Adipose tissue (tissue), 3 donors: ENCODE data around the gene ZNF35. TPM values are rescaled to one million over a fixed set of nuclear protein-coding genes. Genes with fewer than 3 reads are reported as not detected.
"Not testable (repeated sequence)": the region's sequence is repeated elsewhere in the genome, so short reads cannot be mapped to it uniquely, and the experiment has no call there.

Experiments
- H3K27ac ChIP-seq: one replicate; pipeline ENCODE4 v1.5.1; 2013; ENCODE audit warnings: low read depth, low read length
- WGBS, 3 donors: extraction: QIAGEN DNeasy Blood & Tissue Kit; methylation state at CpG; one replicate each; pipeline ENCODE4 v1.1.7; 2013; 5-methylcytosine and 5-hydroxymethylcytosine counted together
- polyA plus RNA-seq, 3 donors: library from polyadenylated mRNA; stranded (reverse); fragments of 200-250 nt; gene quantifications; one replicate each; pipeline ENCODE4 v1.2.3, GENCODE V29; 2013
- donor health status: healthy with polysubstance abuse.
- donor health status: Bipolar disorder and iron deficiency.
- donor health status: healthy.

Gene ZNF35
- 1 to 10 TPM; 1.2 to 5.5 (median 4.9) TPM for polyA plus RNA-seq

- no peak within 1 kb of the TSS for H3K27ac ChIP-seq
- WGBS, 3 donors = 0 to 1% (median 1%) methylated on average over 35 to 37 of the region's 37 CpGs
These were observed at the start of gene ZNF35 for GRCh38 chr3:44648564-44649229. Gene ZNF35 (plus strand): TSS chr3:44648732. CDS start chr3:44651068, 2,336 bp downstream.

- H3K27ac ChIP-seq = no peak overlapping the region
- 93 to 100% (median 97%) methylated on average over 2 of the region's 2 CpGs for WGBS, 3 donors
These were observed 46.8 kb upstream of the ZNF35 start for GRCh38 chr3:44601749-44602148.

GRCh38 chr3:44612678-44613077, 35.9 kb upstream of the ZNF35 start:
- no peak overlapping the region for H3K27ac ChIP-seq

GRCh38 chr3:44624749-44625480, 23.6 kb upstream of the ZNF35 start, which contains the start of gene ZNF197:
Gene ZNF197 (plus strand): TSS chr3:44625036. CDS start chr3:44629155, 4,119 bp downstream.
- WGBS, 3 donors = 0 to 1% (median 0%) methylated on average over 36 to 47 of the region's 47 CpGs
- H3K27ac ChIP-seq = peak within 1 kb of the TSS; percentile 55

- 90 to 92% (median 91%) methylated on average over 2 of the region's 2 CpGs for WGBS, 3 donors
- H3K27ac ChIP-seq = no peak overlapping the region
These were observed 19.8 kb upstream of the ZNF35 start for GRCh38 chr3:44628716-44629115.

GRCh38 chr3:44632193-44632592, 16.3 kb upstream of the ZNF35 start:
- WGBS, 3 donors = 94 to 99% (median 96%) methylated on average over 3 of the region's 3 CpGs
- no peak overlapping the region for H3K27ac ChIP-seq

- no peak overlapping the region for H3K27ac ChIP-seq
- 98 to 99% (median 98%) methylated on average over 4 of the region's 4 CpGs for WGBS, 3 donors
These were observed 6.2 kb upstream of the ZNF35 start for GRCh38 chr3:44642337-44642736.

- WGBS, 3 donors = 96 to 98% (median 98%) methylated on average over 4 of the region's 4 CpGs
- no peak overlapping the region for H3K27ac ChIP-seq
These were observed 5.5 kb upstream of the ZNF35 start for GRCh38 chr3:44643024-44643423.

- 73 to 89% (median 79%) methylated on average over 1 of the region's 1 CpG for WGBS, 3 donors
- H3K27ac ChIP-seq = no peak overlapping the region
These were observed 761 bp upstream of the ZNF35 start for GRCh38 chr3:44647771-44648170.

GRCh38 chr3:44649709-44650108, 1.2 kb downstream of the ZNF35 start:
- 88 to 93% (median 89%) methylated on average over 1 of the region's 1 CpG for WGBS, 3 donors
- no peak overlapping the region for H3K27ac ChIP-seq

- H3K27ac ChIP-seq = no peak overlapping the region
- WGBS, 3 donors = 94 to 97% (median 95%) methylated on average over 5 of the region's 5 CpGs
These were observed 5.5 kb downstream of the ZNF35 start for GRCh38 chr3:44654039-44654438.

GRCh38 chr3:44659015-44659414, 10.5 kb downstream of the ZNF35 start:
- 95 to 98% (median 98%) methylated on average over 7 of the region's 7 CpGs for WGBS, 3 donors
- H3K27ac ChIP-seq = no peak overlapping the region

GRCh38 chr3:44659434-44659833, 10.9 kb downstream of the ZNF35 start:
- no peak overlapping the region for H3K27ac ChIP-seq
- 95 to 97% (median 96%) methylated on average over 6 of the region's 6 CpGs for WGBS, 3 donors

GRCh38 chr3:44661189-44661588, 12.7 kb downstream of the ZNF35 start:
- 95 to 100% (median 99%) methylated on average over 2 of the region's 2 CpGs for WGBS, 3 donors
- H3K27ac ChIP-seq = no peak overlapping the region

- no peak overlapping the region for H3K27ac ChIP-seq
- 96 to 99% (median 96%) methylated on average over 3 of the region's 3 CpGs for WGBS, 3 donors
These were observed 16.6 kb downstream of the ZNF35 start for GRCh38 chr3:44665173-44665572.

GRCh38 chr3:44666346-44666745, 17.8 kb downstream of the ZNF35 start:
- 91 to 93% (median 93%) methylated on average over 4 of the region's 4 CpGs for WGBS, 3 donors
- no peak overlapping the region for H3K27ac ChIP-seq

GRCh38 chr3:44669760-44670159, 21.2 kb downstream of the ZNF35 start:
- WGBS, 3 donors = 84 to 90% (median 88%) methylated on average over 6 of the region's 6 CpGs
- no peak overlapping the region for H3K27ac ChIP-seq

GRCh38 chr3:44673466-44673865, 24.9 kb downstream of the ZNF35 start:
- whole genome bisulfite sequencing, 3 donors = 88 to 95% (median 91%) methylated on average over 8 of the region's 8 CpGs
- H3K27ac ChIP-seq = not testable (repeated sequence)

- 60 to 67% (median 67%) methylated on average over 2 of the region's 2 CpGs for WGBS, 3 donors
These were observed 25.7 kb downstream of the ZNF35 start for GRCh38 chr3:44674211-44674610.

More at GRCh38 chr3:44674211-44674610, 25.7 kb downstream of the ZNF35 start:
- no peak overlapping the region for H3K27ac ChIP-seq
